PC-3 (cell line): ENCODE measurements around the gene SNU13. TPM values are rescaled to one million over a fixed set of nuclear protein-coding genes. Genes with fewer than 3 reads are reported as not detected.

Experiments used
- ATAC-seq: fragments of 200-7000 bp; cut with Tn5 transposase; 2 replicates; pipeline ENCODE4 v1.9.1; 2020; ENCODE audit warnings: mild to moderate bottlenecking, moderate library complexity
- BruUV-seq: library from RNA; stranded (reverse); fragments of 400-500 nt; replicated peaks from 2 replicates; lab custom pipeline; 2021; lab: Mats Ljungman, UMichigan
- CTCF ChIA-PET: fragments of 300-600 bp; sonication (Branson Sonifier 250); formaldehyde crosslinking; loops from one replicate; lab custom pipeline; 2022; ENCODE audit warnings: antibody characterized with exemption; lab: Charles Lee
- POLR2A ChIA-PET: fragments of 300-600 bp; sonication (Branson Sonifier 250); formaldehyde crosslinking; loops from one replicate; lab custom pipeline; 2022; ENCODE audit warnings: antibody characterized with exemption; ENCODE audit not compliant: unreplicated experiment; lab: Charles Lee
- DNase-seq: peaks from one replicate; pipeline ENCODE4 v3.0.0-alpha.2; 2015
- H2AFZ ChIP-seq: fragments of 300-600 bp; sonication (generic); 2 replicates; pipeline ENCODE4 v1.6.0; 2016; ENCODE audit warnings: antibody characterized with exemption, low read length
- H3F3A ChIP-seq: fragments of 300-600 bp; sonication (generic); one replicate; pipeline ENCODE4 v1.6.0; 2017; ENCODE audit warnings: antibody characterized with exemption, low read length, control low read depth, mild to moderate bottlenecking; ENCODE audit not compliant: unreplicated experiment
- H3K27ac ChIP-seq: fragments of 300-600 bp; sonication (generic); 2 replicates; pipeline ENCODE4 v1.5.1; 2016; ENCODE audit warnings: mild to moderate bottlenecking, low read length
- H3K27me3 ChIP-seq: fragments of 300-600 bp; sonication (generic); 2 replicates; pipeline ENCODE4 v1.6.1; 2016; ENCODE audit warnings: low read length, mixed read lengths
- H3K36me3 ChIP-seq: fragments of 300-600 bp; sonication (generic); 2 replicates; pipeline ENCODE4 v1.6.1; 2016; ENCODE audit warnings: low read depth, mixed run types, low read length, mixed read lengths
- H3K4me1 ChIP-seq: fragments of 300-600 bp; sonication (generic); 2 replicates; pipeline ENCODE4 v1.5.1; 2016; ENCODE audit warnings: low read length; ENCODE audit not compliant: insufficient read depth
- H3K4me2 ChIP-seq: fragments of 300-600 bp; sonication (generic); 2 replicates; pipeline ENCODE4 v1.6.0; 2016; ENCODE audit warnings: low read length
- H3K4me3 ChIP-seq: fragments of 300-600 bp; sonication (generic); 2 replicates; pipeline ENCODE4 v1.5.1; 2016; ENCODE audit warnings: mild to moderate bottlenecking, low read length, mixed read lengths
- H3K79me2 ChIP-seq: fragments of 300-600 bp; sonication (generic); 2 replicates; pipeline ENCODE4 v1.6.1; 2017; ENCODE audit warnings: low read length, mixed read lengths
- H3K9ac ChIP-seq: fragments of 300-600 bp; sonication (generic); 2 replicates; pipeline ENCODE4 v1.6.0; 2016; ENCODE audit warnings: mild to moderate bottlenecking, low read length
- H3K9me2 ChIP-seq: fragments of 300-600 bp; sonication (generic); replicated peaks from 2 replicates; pipeline ENCODE4 v1.6.1; 2016; ENCODE audit warnings: mixed run types, low read length, mixed read lengths
- H3K9me3 ChIP-seq: fragments of 300-600 bp; sonication (generic); 2 replicates; pipeline ENCODE4 v1.6.1; 2016; ENCODE audit warnings: low read length, mixed read lengths
- H4K20me1 ChIP-seq: fragments of 300-600 bp; sonication (generic); 2 replicates; pipeline ENCODE4 v1.6.1; 2016; ENCODE audit warnings: low read length, mixed read lengths
- EZH2 ChIP-seq: fragments of 300-600 bp; sonication (generic); IDR thresholded peaks from one replicate; pipeline ENCODE4 v1.6.1; 2017; ENCODE audit warnings: antibody characterized with exemption, mild to moderate bottlenecking, low read length; ENCODE audit not compliant: unreplicated experiment
- EZH2phosphoT487 ChIP-seq: fragments of 300-600 bp; sonication (generic); IDR thresholded peaks from 2 replicates; pipeline ENCODE4 v1.6.1; 2018; ENCODE audit warnings: mild to moderate bottlenecking, antibody characterized with exemption, low read length, borderline replicate concordance
- intact Hi-C: fragments of 100-400 bp; cut with micrococcal nuclease; formaldehyde crosslinking; loops from 2 replicates; pipeline ENCODE4 v1.9.0; 2023
- total RNA-seq: library from RNA; depleted of rRNA; stranded (reverse); fragments of >200 nt; gene quantifications from 2 replicates; pipeline ENCODE4 v1.2.3, GENCODE V29; 2014
- TF ChIP-seq, protein P1 (sequence below): fragments of 300-600 bp; sonication (generic); conservative IDR thresholded peaks from 2 replicates; pipeline ENCODE4 v1.5.1; 2017; ENCODE audit warnings: antibody characterized with exemption, low read depth, mild to moderate bottlenecking, low read length

Gene SNU13
- total RNA-seq, 1 experiment from 2014 or later, result 173 TPM

DNA sequence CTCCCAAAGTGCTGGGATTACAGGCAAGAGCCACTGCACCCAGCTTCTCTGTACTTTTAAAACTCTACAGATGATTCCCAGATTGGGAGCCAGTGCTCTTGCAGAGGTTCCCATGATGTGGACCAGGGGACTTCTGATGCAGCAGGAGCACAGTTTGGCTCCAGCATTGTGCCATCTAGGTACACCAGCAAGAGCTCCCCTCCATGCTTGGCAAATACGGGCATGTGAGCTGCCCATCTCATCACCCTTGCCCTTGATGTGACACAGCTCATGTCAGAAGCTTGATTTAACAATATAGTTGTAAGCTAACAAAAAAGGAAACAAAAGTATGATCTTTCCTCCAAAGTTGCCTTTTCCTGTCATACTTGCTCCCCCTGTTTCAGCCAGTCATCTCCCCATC is 28.7 kb downstream of the SNU13 start:
- ATAC-seq (no peak), DNase-seq (no peak)
- POLR2A ChIA-PET, result no interaction called here
- Histone ChIP-seq H3F3A (no peaks in the 10 kb centered on the region), H3K9me3 (no peaks in the 10 kb centered on the region), H3K36me3 (peaks cover 44% of the 10 kb centered on the region), H3K27me3 (no peaks in the 10 kb centered on the region), H3K27ac (no peak overlapping the region), H3K9me2 (no peaks in the 10 kb centered on the region), H4K20me1 (no peaks in the 10 kb centered on the region), H3K9ac (no peak overlapping the region), H2AFZ (no peak overlapping the region), H3K4me2 (no peak overlapping the region), H3K4me3 (no peak overlapping the region), H3K4me1 (no peaks in the 10 kb centered on the region), H3K79me2 (no peaks in the 10 kb centered on the region)
- no TSS peak for BruUV-seq
- CTCF ChIA-PET, result no interaction called here
- intact Hi-C loops, result no loop called here
- TF ChIP-seq EZH2phosphoT487, result no peak

DNA sequence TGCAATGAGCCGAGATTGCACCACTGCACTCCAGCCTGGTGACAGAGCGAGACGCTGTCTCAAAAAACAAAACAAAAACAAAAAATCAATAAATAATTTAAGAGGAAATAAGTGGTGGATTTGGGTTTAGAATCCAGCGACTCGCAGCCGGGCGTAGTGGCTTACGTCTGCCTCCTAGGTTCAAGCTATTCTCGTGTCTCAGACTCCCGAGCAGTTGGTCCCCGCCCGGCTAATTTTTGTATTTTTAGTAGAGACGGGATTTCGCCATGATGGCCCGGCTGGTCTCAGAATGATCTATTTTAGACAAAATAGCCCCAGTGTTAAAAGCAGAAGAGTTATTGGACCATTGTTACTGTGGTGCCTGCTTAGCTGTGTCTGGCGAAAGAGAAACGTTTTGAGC is 29.8 kb downstream of the SNU13 start:
- Histone ChIP-seq H3K27ac (no peak overlapping the region), H3K4me3 (no peak overlapping the region), H4K20me1 (no peaks in the 10 kb centered on the region), H3K79me2 (no peaks in the 10 kb centered on the region), H3K9me2 (no peaks in the 10 kb centered on the region), H3K4me1 (no peaks in the 10 kb centered on the region), H3K36me3 (peaks cover 52% of the 10 kb centered on the region), H3K27me3 (no peaks in the 10 kb centered on the region), H2AFZ (no peak overlapping the region), H3K9ac (no peak overlapping the region), H3K9me3 (no peaks in the 10 kb centered on the region), H3K4me2 (no peak overlapping the region), H3F3A (no peaks in the 10 kb centered on the region)
- ATAC-seq (no peak), DNase-seq (no peak)
- no TSS peak for BruUV-seq
- POLR2A ChIA-PET, result no interaction called here
- TF ChIP-seq, protein P1, sequence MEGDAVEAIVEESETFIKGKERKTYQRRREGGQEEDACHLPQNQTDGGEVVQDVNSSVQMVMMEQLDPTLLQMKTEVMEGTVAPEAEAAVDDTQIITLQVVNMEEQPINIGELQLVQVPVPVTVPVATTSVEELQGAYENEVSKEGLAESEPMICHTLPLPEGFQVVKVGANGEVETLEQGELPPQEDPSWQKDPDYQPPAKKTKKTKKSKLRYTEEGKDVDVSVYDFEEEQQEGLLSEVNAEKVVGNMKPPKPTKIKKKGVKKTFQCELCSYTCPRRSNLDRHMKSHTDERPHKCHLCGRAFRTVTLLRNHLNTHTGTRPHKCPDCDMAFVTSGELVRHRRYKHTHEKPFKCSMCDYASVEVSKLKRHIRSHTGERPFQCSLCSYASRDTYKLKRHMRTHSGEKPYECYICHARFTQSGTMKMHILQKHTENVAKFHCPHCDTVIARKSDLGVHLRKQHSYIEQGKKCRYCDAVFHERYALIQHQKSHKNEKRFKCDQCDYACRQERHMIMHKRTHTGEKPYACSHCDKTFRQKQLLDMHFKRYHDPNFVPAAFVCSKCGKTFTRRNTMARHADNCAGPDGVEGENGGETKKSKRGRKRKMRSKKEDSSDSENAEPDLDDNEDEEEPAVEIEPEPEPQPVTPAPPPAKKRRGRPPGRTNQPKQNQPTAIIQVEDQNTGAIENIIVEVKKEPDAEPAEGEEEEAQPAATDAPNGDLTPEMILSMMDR, result no peak
- TF ChIP-seq EZH2phosphoT487 (no peak), EZH2 (no peak)
- intact Hi-C loops, result no loop called here
- CTCF ChIA-PET, result no interaction called here

DNA sequence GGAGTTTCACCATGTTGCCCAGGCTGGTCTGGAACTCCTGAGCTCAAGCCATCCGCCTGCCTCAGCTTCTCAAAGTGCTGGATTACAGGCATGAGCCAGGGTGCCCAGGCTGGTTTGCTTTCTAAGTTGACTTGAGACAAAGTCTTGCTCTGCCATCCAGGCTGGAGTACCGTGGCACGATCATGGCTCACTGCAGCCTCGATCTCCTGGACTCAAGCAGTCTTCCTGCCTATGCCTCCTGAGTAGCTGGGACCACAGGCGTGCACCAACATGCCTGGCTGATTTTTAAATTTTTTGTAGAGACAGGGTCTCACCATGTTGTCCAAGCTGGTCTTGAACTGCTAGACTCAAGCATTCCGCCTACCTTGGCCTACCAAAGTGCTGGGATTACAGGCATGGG is 31.0 kb downstream of the SNU13 start:
- Histone ChIP-seq H3K36me3 (peaks cover 54% of the 10 kb centered on the region), H3K4me1 (no peaks in the 10 kb centered on the region), H3K79me2 (no peaks in the 10 kb centered on the region), H3K4me2 (no peak overlapping the region), H3F3A (no peaks in the 10 kb centered on the region), H3K4me3 (no peak overlapping the region), H3K9me2 (no peaks in the 10 kb centered on the region), H3K9ac (no peak overlapping the region), H2AFZ (no peak overlapping the region), H3K27ac (no peak overlapping the region), H4K20me1 (no peaks in the 10 kb centered on the region), H3K9me3 (no peaks in the 10 kb centered on the region), H3K27me3 (no peaks in the 10 kb centered on the region)
- DNase-seq (no peak), ATAC-seq (no peak)
- TF ChIP-seq EZH2phosphoT487 (no peak), EZH2 (no peak)
- TF ChIP-seq, protein P1, result no peak
- ChIA-PET POLR2A (no interaction called here), CTCF (no interaction called here)
- intact Hi-C loops, result no loop called here
- BruUV-seq, result no TSS peak
